ENCODE data around the gene GPA33.
"Not testable (repeated sequence)": the region's sequence is repeated elsewhere in the genome, so short reads cannot be mapped to it uniquely, and the experiment has no call there.

The GPA33 gene

DNA sequence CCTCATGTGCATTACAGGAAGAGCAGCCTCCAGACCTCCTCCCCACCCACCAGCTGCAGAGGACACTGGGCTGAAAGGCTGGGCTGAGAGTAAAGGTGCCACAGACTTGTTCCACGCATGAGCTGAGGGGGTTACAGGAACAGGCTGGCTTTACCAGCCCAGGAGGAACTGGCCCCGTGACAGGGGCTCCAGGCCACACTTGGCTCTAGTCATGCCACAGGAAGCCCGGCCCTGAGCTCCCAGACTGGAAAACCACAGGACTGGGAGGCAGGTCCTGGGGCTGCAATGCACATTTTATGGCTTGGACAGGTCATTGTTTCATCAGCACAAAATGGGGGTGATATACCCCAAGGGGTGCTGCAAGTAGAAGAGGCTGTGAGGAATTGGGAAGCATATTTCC is 35.6 kb downstream of the GPA33 start:
- no peak for DNase-seq

DNA sequence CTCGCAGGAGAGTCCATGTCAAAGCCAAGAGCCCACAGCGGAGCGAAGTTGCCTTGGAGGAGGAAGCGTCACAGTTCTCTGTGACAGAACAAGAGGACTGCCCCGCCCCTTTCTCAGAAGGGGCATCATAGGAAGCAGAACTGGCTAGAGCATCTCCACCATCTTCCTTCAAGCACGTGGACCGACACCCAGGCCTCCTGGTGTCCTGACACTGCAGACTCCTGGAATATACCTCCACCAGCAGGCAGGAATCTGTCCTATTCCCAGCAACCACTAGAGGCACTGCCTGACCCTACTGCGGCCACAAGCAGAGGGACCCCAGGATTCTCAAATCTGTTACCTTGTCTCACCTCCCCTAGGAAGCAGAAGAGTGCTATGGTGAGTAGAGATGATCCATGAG is 37.8 kb downstream of the GPA33 start:
- DNase-seq, result no peak

- no peak for DNase-seq
Observed at GRCh38 chr1:167051907-167052306, 38.3 kb downstream of the GPA33 start.

DNA sequence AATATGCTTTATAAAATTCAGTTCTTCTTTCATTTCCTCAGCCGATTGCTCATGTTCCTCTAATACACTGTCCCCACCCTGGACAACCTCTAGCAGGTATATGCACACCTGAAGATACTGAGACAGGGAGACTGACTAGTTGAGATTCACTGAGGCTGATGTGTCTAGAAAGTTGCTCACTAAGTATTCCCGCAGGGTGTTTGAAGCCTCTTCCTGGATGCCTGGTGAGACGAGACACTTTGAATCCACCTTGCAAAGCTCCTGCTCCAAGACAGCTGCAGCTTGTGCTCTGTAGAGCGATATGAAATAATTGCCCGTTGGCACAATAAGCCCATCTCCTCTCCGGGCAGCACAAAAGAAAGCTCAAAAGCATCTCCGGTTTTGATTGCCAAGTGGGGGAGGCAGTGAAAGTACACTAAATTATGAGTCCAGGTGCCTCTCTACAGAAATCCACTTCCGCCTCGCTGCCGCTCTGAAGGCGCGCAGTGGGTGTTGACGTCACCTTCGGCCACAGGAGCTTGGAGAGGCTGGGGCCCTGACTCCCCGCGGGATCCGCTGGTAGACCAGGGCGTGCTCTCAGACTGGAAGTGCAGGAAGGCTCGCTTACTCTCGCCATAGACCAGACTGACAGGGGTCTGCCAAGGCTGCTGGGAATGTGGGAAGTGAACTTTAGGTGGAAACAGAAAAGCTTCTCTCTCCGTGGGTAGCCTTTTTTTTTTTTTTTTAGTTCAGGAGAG is 46.3 kb downstream of the GPA33 start:
- peak; percentile 66 for DNase-seq

GRCh38 chr1:167033646-167034045 is 56.5 kb downstream of the GPA33 start:
- no peak for DNase-seq

- not testable (repeated sequence) for DNase-seq
Observed at GRCh38 chr1:167029553-167029952, 60.6 kb downstream of the GPA33 start.

DNA sequence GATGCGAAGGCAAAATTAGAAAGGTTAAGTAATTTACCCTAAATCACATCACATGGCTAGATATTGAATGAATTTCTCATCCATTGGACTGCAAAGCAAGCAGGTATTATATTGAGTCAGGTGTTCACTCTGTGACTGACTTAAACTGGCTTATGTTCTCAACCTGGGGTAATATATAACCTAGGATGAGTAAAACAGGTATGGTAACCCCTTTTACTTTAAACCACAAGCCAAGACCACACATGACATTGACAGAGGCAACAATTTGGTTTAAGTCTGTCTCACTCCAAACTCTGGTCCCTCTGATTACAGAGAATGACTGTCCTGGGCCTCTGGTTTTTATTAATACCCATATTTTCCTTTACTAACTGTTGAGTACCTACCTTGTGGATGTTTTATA is 67.8 kb downstream of the GPA33 start:
- DNase-seq, result no peak

GRCh38 chr1:167016100-167016750 is 74.0 kb downstream of the GPA33 start:
- no peak for DNase-seq

GRCh38 chr1:167013108-167013929 is 76.9 kb downstream of the GPA33 start:
- no peak for DNase-seq

GRCh38 chr1:167012570-167012969 is 77.6 kb downstream of the GPA33 start:
- DNase-seq, result no peak

- DNase-seq, result no peak
Observed at GRCh38 chr1:167011560-167012191, 78.5 kb downstream of the GPA33 start.

DNA sequence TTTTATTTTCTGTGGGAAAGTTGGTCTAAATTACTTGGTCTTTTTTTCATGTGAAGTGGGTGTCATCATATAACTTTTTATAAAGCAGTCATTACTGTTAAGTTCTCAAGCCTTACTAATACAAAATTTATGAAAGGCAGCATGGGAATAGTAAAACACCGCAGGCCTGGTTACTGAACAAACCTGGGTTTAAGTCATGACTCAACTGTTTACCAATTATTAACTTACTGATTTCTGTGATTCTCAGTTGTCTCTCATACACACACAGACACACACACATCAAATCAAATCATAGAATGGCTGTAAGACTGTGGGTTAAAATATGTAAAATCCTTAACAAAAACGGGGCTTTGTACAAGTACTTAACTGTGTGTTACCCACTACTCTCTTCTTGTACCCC is 86.5 kb downstream of the GPA33 start:
- no peak for DNase-seq

All from right hindlimb (tissue), 1 donor.